GM12873 (cell line): ENCODE data around the gene TPRG1L.

Source experiments
- TF ChIP-seq, protein P1 (sequence below): IDR thresholded peaks from 2 replicates; pipeline ENCODE4 v1.5.1; 2012; ENCODE audit warnings: low read depth, mild to moderate bottlenecking, moderate library complexity, low read length, control low read depth; ENCODE audit not compliant: insufficient read depth; ENCODE audit errors: missing control alignments

The TPRG1L gene

DNA sequence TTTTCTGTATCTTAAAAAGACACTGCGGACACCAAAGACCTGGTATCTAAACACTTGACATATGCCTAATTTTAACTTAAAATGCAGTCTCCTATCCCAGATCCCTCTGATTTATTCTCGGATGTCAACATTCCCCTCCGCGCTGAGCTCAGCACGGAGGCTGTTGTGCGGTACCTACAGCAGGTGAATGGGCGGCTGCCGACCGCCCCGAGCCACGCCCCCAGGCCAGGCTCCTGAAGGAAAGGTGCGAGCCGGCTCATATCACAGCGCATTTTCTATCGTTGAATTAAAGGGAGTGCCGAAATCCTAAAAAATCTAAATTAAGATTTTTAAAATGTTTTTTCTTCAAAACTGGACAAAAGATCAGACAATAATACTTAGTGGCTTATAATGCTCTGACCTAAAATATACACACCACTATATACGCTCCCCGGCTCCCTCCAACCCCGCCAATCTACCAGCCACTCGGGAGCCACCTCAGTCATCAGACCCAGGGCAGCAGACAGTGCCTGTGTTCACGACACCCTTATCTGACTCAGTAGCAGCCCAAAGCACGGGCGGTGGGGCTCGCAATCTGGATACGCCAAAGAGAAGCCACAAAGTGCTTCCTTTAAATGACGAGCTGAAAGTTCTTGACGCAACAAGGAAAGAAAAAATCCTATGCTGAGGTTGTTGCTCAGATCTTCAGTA, 21.0 kb downstream of the TPRG1L start:
- TF ChIP-seq, protein P1, sequence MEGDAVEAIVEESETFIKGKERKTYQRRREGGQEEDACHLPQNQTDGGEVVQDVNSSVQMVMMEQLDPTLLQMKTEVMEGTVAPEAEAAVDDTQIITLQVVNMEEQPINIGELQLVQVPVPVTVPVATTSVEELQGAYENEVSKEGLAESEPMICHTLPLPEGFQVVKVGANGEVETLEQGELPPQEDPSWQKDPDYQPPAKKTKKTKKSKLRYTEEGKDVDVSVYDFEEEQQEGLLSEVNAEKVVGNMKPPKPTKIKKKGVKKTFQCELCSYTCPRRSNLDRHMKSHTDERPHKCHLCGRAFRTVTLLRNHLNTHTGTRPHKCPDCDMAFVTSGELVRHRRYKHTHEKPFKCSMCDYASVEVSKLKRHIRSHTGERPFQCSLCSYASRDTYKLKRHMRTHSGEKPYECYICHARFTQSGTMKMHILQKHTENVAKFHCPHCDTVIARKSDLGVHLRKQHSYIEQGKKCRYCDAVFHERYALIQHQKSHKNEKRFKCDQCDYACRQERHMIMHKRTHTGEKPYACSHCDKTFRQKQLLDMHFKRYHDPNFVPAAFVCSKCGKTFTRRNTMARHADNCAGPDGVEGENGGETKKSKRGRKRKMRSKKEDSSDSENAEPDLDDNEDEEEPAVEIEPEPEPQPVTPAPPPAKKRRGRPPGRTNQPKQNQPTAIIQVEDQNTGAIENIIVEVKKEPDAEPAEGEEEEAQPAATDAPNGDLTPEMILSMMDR = no peak

DNA sequence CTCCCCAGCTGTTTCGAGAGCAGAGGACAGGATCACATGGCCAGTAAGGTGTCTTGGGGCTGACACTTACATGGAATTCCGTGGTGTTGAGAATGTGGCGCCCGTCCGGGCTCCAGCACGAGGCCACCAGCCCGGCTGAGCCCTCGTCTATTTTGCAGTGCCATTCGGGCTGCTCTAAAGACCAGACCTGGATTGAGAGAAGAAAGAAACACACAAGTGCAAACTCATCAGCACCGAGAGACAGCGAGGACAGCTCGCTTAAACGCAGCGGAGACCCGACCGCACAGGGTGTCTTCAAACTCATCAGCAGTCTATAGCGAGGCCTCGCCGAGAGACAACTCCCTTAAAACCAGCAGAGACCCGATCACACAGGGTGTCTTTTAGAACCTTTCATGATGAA, 21.8 kb downstream of the TPRG1L start:
- TF ChIP-seq, protein P1 = no peak

DNA sequence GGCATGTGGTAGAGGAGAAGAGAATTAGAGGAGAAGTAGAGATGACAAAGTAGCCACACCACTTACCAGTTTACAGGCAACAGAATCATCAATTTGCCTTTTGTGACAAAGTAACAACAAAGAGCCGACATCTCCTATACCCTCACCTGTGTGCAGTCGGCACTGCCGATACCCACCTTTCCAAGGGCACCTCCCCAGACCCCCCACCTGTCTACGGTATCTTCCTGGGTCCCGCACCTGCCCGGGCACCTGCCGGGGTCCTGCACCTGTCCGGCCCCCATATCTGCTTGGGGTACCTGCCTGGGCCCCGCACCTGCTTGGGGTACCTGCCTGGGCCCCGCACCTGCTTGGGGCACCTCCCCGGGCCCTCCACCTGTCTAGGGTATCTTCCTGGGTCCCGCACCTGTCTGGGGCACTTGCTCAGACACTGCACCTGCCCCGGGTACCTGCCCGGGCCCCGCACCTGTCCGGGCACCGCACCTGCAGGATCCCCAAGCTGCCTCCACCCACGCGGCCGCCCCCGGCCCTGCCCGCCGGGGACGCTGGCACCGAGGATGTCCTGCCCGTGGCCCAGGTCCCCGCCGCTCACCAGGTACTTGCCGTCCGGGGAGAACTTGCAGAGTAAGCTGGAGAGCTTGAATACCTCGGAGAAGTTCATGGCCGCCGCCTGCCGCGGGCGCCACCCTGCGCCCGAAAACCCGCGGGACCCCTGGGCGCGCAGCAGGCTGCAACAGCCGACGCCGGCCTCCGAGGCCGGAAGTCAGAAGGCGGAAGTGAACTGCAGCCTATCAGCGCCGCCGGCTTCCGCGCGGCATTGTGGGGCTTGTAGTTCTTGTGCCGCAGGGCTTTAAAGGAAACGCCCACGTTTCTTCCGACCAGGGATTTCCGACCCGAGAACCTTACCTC, 24.8 kb downstream of the TPRG1L start, which contains the start of gene WRAP73:
Gene WRAP73 (minus strand): TSS at position 762 of the 906 bp plus-strand sequence. CDS start 104 bp downstream, at position 658.
- TF ChIP-seq, protein P1 = peak; percentile 41

DNA sequence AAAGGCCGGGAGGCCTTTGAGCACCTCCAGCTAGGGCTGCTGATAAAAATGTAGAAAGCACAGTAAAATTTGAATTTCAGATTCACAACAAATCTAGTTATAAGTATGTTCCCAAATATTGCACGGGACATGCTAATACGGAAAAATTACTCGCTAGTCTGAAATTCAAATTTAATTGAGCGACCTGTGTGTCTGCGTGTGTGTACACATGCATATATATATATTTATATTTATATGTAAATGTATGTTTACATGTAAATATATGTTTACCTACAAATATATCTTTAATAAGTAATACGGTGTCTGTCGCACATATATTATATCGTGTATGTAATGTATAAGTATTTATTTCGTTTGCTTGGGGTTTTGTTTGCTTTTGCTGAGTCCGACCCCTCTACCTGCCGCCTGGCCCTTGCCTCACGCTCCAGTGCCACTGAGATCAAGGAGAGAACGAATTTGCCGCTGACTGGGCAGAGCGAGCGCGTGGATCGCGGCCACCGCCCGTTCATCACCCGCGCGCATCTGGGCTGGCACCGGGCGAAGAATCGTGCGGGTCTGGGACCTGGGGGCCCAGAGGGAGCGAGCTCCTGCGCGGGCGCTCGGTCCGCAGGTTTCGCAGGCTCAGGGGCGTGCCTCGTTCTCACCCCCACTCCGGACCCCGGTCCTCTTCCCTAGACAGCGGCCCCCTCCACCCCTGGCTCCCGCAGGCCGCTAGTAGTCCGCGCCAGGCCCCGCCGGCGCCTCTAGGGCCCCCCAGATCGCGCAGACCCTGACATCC, 25.6 kb downstream of the TPRG1L start:
- TF ChIP-seq, protein P1 = no peak

- TF ChIP-seq, protein P1 = no peak
Measured at GRCh38 chr1:3651026-3651929, 26.5 kb downstream of the TPRG1L start.

GRCh38 chr1:3651930-3652547, 27.2 kb downstream of the TPRG1L start, which contains the start of gene TP73:
Gene TP73, plus strand, starts transcription at chr1:3652516. Its CDS starts 29,850 bp downstream, at chr1:3682366.
- TF ChIP-seq, protein P1 = no peak
